Activated T-cell treated with anti-CD3 and anti-CD28 coated beads for 24 hours (primary cell): ENCODE data around the gene TP53TG3E.
"Not testable (repeated sequence)": the region's sequence is repeated elsewhere in the genome, so short reads cannot be mapped to it uniquely, and the experiment has no call there.

Experiments used
- DNase-seq: peaks from one replicate; pipeline ENCODE4 v3.0.0-alpha.2; 2020; ENCODE audit warnings: low read depth

TP53TG3E gene, protein sequence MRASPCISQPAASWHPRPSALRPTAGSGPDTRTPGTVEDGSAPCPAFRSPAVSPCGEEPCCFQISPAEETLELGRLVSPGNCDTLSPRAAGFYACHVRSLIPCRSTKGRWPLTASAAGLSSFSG

DNA sequence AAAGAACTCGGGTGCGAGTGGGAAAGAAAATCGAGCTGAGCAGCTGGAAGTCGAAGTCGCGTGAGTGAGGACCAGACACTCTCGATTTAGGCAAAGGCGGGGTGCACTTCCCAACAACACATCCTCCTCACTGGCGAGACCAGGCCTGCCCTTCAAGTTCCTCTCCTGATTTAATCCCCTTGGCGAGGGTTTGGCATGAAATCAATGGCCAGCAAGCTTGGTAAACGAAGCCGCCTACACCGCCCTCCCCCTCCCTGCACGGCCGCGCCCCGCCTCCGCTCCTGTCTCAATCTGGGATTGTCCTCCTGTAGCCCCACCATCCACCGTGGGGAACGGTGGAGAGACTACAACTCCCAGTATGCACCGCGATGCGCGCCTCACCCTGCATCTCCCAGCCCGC, at the start of gene TP53TG3E:
TP53TG3E (plus strand) TSS at position 301 of the 400 bp plus-strand sequence; CDS start at position 369, 68 bp downstream.
- not testable (repeated sequence) for DNase-seq

DNA sequence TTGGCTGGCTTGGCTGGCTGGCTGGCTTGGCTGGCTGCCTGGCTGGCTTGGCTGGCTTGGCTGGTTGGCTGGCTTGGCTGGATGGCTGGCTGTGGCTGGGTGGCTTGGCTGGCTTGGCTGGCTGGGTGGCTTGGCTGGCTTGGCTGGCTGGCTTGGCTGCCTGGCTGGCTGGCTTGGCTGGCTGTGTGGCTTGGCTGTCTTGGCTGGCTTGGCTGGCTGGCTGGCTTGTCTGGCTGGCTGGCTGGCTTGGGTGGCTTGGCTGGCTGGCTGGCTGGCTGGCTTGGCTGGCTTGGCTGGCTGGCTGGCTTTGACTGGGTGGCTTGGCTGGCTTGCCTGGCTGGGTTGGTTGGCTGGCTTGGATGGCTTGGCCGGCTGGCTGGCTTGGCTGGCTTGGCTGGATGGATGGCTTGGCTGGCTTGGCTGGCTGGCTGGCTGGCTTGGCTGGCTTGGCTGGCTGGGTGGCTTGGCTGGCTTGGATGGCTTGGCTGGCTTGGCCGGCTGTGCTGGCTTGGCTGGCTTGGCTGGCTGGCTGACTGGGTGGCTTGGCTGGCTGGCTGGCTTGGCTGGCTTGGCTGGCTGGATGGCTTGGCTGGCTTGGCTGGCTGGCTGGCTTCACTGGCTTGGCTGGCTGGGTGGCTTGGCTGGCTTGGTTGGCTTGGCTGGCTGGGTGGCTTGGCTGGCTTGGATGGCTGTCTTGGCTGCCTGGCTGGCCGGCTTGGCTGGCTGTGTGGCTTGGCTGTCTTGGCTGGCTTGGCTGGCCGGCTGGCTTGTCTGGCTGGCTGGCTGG, 32.3 kb downstream of the TP53TG3E start:
- peak; percentile 20 for DNase-seq

- DNase-seq = peak; percentile 7
These were observed 33.8 kb downstream of the TP53TG3E start for GRCh38 chr16:33337627-33338542.

DNA sequence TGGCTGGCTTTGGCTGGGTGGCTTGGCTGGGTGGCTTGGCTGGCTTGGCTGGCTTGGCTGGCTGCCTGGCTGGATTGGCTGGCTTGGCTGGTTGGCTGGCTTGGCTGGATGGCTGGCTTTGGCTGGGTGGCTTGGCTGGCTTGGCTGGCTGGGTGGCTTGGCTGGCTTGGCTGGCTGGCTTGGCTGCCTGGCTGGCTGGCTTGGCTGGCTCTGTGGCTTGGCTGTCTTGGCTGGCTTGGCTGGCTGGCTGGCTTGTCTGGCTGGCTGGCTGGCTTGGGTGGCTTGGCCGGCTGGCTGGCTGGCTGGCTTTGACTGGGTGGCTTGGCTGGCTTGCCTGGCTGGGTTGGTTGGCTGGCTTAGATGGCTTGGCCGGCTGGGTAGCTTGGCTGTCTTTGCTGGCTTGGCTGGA, 34.4 kb downstream of the TP53TG3E start:
- DNase-seq = peak; percentile 4

- peak; percentile 28 for DNase-seq
These were observed 35.3 kb downstream of the TP53TG3E start for GRCh38 chr16:33339093-33340061.
